Tibial artery (tissue), 4 donors: ENCODE measurements around the gene CDHR1.
"Not testable (repeated sequence)": the region's sequence is repeated elsewhere in the genome, so short reads cannot be mapped to it uniquely, and the experiment has no call there.

Experiments
- DNase-seq, 2 donors: peaks; one replicate each; pipeline ENCODE4 v3.0.0-alpha.2; 2019
- H3K27ac ChIP-seq, 2 donors: fragments of 200-600 bp; sonication (generic) in 1 of 2; 1 replicate in 1 of 2; 2 replicates in 1 of 2; pipeline ENCODE4 v1.5.1; 2018 to 2019; ENCODE audit warnings: mild to moderate bottlenecking in 1 of 2
- H3K27me3 ChIP-seq, 2 donors: fragments of 200-600 bp; sonication (generic) in 1 of 2; one replicate each; pipeline versions ENCODE4 v1.5.1 to v1.6.0; 2016 to 2019
- H3K36me3 ChIP-seq, 3 donors: fragments of 200-600 bp; sonication (generic) in 2 of 3; one replicate each; pipeline ENCODE4 v1.5.1; 2016 to 2019; ENCODE audit warnings: mild to moderate bottlenecking in 2 of 3
- H3K4me1 ChIP-seq, 4 donors: fragments of 200-600 bp; sonication (generic) in 2 of 4; 1 replicate in 3 of 4; 2 replicates in 1 of 4; pipeline ENCODE4 v1.5.1; 2016 to 2019
- H3K4me3 ChIP-seq, 2 donors: fragments of 200-600 bp; sonication (generic) in 1 of 2; 1 replicate in 1 of 2; 2 replicates in 1 of 2; pipeline ENCODE4 v1.5.1; 2018 to 2019; ENCODE audit warnings: mild to moderate bottlenecking in 2 of 2
- H3K9me3 ChIP-seq, 3 donors: fragments of 200-600 bp; sonication (generic) in 1 of 3; one replicate each; pipeline ENCODE4 v1.5.1; 2016 to 2019
- intact Hi-C: fragments of 100-400 bp; cut with DNase I; formaldehyde crosslinking; loops from one replicate; pipeline ENCODE4 v1.15.0; 2023; ENCODE audit warnings: low total_unique reads
- TF ChIP-seq, protein P1 (sequence below), 2 experiments: fragments of 200-600 bp in 1 of 2; fragments of 450-650 bp in 1 of 2; IDR thresholded peaks; one replicate each; pipeline ENCODE4 v1.5.1; 2017 to 2019; ENCODE audit warnings: antibody characterized with exemption in 2 of 2, mild to moderate bottlenecking in 1 of 2, moderate library complexity in 1 of 2

CDHR1 gene

DNA sequence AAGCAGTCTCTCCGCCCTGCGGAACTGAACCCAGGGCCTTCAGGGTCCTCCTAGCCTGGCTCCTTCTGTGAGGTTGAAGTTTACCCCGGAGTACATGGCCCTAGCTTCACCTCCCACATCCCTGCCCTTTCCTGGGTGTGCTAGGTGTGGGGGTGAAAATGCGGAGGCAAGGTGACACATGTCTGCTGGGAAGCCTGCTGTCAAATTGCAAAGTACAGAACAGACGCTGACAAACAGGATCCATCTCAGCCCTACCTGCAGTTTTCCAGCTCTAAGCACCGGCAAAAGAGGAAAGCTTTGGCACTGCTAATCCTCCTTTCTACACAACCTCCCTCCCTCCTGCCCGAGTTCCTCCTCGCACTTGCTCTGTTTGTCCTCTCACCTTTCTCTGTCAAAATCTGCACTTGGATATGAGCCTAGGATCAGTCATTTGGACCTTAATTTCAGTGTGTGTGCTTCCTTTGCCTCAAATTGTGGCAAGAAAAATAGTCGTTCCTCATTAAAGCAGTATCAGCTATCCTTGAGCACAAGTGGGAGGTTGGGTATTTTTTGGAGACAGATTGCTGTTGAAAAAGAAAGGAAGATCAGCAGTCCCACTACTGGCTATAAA, 35.2 kb upstream of the CDHR1 start:
- intact Hi-C loops = no loop called here
- Histone ChIP-seq H3K27ac (no peak overlapping the region), H3K27me3 (peaks cover 0 to 17% of the 10 kb centered on the region in 2 donors), H3K4me3 (no peak overlapping the region), H3K36me3 (peaks cover 11 to 12% (median 11%) of the 10 kb centered on the region in 3 donors), H3K4me1 (no peaks in the 10 kb centered on the region), H3K9me3 (no peaks in the 10 kb centered on the region)
- TF ChIP-seq, protein P1, sequence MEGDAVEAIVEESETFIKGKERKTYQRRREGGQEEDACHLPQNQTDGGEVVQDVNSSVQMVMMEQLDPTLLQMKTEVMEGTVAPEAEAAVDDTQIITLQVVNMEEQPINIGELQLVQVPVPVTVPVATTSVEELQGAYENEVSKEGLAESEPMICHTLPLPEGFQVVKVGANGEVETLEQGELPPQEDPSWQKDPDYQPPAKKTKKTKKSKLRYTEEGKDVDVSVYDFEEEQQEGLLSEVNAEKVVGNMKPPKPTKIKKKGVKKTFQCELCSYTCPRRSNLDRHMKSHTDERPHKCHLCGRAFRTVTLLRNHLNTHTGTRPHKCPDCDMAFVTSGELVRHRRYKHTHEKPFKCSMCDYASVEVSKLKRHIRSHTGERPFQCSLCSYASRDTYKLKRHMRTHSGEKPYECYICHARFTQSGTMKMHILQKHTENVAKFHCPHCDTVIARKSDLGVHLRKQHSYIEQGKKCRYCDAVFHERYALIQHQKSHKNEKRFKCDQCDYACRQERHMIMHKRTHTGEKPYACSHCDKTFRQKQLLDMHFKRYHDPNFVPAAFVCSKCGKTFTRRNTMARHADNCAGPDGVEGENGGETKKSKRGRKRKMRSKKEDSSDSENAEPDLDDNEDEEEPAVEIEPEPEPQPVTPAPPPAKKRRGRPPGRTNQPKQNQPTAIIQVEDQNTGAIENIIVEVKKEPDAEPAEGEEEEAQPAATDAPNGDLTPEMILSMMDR (IDR thresholded peaks at IDR 0.05) = no peak
- DNase-seq = no peak

DNA sequence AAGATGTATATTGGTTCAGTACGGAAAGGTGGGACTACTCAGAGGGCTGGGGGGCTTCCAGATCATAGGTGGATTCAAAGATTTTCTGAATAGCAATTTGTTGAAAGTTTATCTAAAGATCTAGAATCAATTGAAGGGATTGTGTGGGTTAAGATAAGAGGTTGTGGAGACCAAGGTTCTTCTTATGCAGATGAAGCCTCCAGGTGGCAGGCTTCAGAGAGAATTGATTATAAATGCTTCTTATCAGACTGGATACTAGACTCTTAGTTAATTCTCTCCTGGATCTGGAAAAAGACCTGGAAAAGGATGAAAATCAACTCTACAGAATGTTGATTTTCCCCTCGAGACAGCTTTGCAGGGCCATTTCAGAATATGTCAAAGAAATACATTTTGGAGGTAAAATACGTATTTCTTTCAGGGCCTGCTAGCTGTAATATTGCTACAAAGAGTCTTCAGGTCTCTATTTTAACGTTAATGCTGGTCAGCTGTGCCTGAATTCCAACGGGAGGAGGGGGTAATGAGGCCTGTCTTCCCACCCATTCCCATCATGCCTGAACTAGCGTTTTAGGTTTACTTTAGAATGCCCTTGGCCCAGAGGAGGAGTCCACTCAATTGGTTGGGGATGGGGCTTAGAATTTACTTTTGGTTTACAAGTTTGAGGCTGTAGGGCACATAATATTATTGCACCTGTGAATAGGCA, 33.5 kb upstream of the CDHR1 start:
- no peak for DNase-seq
- TF ChIP-seq, protein P1 (IDR thresholded peaks at IDR 0.05) = no peak

DNA sequence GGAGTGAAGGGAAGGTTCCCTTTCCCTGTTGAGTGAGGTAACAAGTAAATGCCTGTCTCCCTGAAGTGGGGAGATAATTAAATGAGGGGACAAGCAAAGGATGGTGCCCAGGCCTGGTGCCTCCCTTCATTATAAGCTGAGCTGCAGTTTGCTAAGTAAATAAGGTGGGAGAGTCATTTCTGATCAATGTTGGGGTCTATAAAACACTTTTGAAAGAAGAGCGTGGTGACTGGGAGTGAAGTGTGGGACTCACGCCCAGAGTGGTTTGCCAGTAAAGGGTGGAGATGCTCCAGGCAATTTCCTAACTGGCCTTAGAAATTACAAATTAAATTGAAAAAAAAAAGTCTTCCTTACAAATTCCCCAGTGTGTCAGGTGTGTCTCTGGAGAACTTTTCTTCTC, 30.3 kb upstream of the CDHR1 start:
- intact Hi-C loops = no loop called here
- no peak for DNase-seq
- TF ChIP-seq, protein P1 (IDR thresholded peaks at IDR 0.05) = no peak
- no peaks in the 10 kb centered on the region for H3K4me1 ChIP-seq
- H3K4me3 ChIP-seq = no peak overlapping the region
- no peaks in the 10 kb centered on the region for H3K36me3 ChIP-seq
- H3K27me3 ChIP-seq = peaks cover 0 to 17% of the 10 kb centered on the region in 2 donors
- H3K9me3 ChIP-seq = no peaks in the 10 kb centered on the region
- no peak overlapping the region for H3K27ac ChIP-seq

More for the DNA sequence above, 33.5 kb upstream of the CDHR1 start:
- no peak overlapping the region for H3K27ac ChIP-seq
- H3K4me1 ChIP-seq = no peaks in the 10 kb centered on the region
- intact Hi-C loops = no loop called here
- no peak overlapping the region for H3K4me3 ChIP-seq
- no peaks in the 10 kb centered on the region for H3K9me3 ChIP-seq
- H3K27me3 ChIP-seq = peaks cover 0 to 17% of the 10 kb centered on the region in 2 donors
- H3K36me3 ChIP-seq = no peaks in the 10 kb centered on the region

DNA sequence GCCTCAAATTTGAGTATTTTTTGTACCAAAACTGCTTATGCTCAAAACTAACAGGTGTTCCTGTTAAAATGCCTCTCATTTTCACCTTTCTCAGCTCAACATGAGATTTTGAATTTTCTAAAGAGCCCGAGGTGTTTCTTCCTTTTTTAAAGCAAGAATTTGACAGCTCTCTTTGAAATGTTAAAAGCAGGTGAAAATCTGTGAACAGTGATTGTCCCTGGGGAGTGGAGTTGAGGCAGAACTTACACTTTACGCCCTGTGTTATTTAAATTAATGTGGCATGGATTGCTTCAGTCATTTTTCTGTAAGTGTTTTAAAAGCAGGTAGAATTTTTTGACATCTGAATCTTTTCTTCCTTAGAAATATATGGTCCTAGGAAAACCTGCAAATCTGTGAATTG, 29.9 kb upstream of the CDHR1 start:
- Histone ChIP-seq H3K4me3 (no peak overlapping the region), H3K27me3 (peaks cover 0 to 17% of the 10 kb centered on the region in 2 donors), H3K27ac (no peak overlapping the region), H3K36me3 (no peaks in the 10 kb centered on the region), H3K4me1 (no peaks in the 10 kb centered on the region), H3K9me3 (no peaks in the 10 kb centered on the region)
- DNase-seq = no peak
- TF ChIP-seq, protein P1 (IDR thresholded peaks at IDR 0.05) = no peak
- intact Hi-C loops = no loop called here

DNA sequence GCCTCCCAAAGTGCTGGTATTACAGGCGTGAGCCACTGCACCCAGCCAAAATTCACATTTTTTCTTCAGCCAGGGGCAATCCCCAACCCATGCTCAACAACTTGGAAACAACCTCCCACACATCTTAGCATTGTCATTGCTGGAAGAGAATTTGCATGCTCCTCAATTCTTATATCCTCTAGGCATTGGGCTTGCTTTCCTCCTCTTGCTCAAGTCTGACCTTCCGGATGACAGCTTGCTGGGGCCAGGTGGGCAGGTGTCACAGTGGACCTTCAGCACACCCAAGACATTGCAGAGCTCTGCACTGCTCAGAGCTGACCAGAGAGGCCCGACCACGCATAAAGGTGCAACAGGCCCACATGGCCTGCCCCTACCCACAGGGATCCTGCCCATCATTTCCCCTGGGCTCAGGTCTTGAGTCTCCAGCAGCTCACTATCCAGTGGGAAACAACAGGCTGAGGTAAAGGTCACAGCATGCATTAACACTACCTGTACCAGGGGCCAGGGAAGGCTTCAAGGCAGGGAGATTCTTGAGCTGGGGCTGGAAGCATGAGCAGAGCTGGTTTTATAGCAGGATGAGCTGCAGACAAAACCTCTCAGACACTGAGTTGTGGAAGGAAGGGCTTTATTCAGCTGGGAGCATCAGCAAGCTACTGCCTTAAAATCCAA, 27.6 kb upstream of the CDHR1 start:
- H3K27ac ChIP-seq = no peak overlapping the region
- H3K4me3 ChIP-seq = no peak overlapping the region
- TF ChIP-seq, protein P1 (IDR thresholded peaks at IDR 0.05) = no peak
- H3K36me3 ChIP-seq = no peaks in the 10 kb centered on the region
- no peaks in the 10 kb centered on the region for H3K4me1 ChIP-seq
- peaks cover 0 to 13% of the 10 kb centered on the region in 2 donors for H3K27me3 ChIP-seq
- intact Hi-C loops = no loop called here
- DNase-seq = no peak
- H3K9me3 ChIP-seq = no peaks in the 10 kb centered on the region

DNA sequence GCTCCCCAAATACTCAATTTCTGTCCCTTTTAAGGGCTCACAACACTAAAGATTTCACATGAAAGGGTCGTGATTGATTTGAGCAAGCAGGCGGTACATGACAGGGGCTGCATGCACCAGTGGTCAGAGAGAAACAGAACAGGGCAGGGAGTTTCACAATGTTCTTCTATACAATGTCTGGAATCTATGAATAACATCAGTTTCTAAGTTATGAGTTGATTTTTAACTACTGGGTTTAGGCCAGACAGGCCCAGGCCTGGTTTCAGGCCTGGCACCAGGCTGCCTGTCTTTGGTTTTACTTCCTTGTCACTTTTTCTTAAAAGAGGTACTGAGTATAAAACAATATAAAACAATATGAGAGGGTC, 27.1 kb upstream of the CDHR1 start:
- H3K4me1 ChIP-seq, DNase-seq, H3K27ac ChIP-seq, H3K4me3 ChIP-seq, intact Hi-C loops, H3K36me3 ChIP-seq, H3K9me3 ChIP-seq: not testable (repeated sequence)
- H3K27me3 ChIP-seq = peaks cover 0 to 11% of the 10 kb centered on the region in 2 donors

DNA sequence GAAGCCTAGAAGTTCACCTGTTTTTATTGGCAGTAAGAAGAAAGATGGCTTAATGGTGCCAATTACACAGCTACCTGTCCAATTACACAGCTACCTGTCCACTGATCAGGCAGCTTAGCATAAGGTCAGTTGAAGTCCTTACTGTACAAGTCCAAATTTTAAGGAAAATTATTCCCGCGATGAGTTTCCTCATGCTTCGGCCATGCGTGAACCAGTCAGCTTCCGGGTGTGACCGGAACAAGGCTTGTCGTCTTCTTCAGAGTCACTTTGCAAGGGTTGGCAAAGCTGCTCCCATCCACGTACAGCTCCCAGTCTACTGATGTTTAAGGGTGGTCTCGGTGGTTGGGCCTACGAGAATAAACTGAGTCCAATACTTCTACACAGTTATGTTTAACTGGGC, 26.0 kb upstream of the CDHR1 start:
- H3K4me1 ChIP-seq, H3K36me3 ChIP-seq, H3K27me3 ChIP-seq, H3K4me3 ChIP-seq, DNase-seq, intact Hi-C loops, H3K27ac ChIP-seq, H3K9me3 ChIP-seq: not testable (repeated sequence)

DNA sequence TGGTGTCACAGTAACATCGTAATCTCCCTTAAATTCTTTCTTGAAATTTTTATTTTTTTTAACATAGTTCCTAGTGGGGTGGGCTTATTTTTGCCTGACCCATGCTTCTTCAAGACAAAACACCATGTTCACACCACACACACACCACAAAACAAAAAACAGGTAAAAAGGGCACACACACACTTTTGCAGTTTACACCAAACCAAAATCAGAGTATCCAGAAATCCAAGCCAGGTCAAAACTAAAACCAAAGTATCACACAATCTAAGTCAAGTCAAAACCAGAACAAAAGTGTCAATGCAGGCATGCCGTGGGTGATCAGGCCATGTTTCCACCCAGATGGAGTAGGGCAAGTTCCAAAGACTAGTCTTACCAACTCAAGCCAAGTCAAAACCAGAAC, 23.1 kb upstream of the CDHR1 start:
- H3K9me3 ChIP-seq, DNase-seq, H3K36me3 ChIP-seq, H3K4me3 ChIP-seq, intact Hi-C loops, H3K4me1 ChIP-seq, H3K27ac ChIP-seq, H3K27me3 ChIP-seq: not testable (repeated sequence)
